Limb (tissue), 2 donors: ENCODE results near the gene MIOX.
A peak's percentile ranks its signal among the peaks of the same experiment; 100 is the strongest.
"Not testable (repeated sequence)": the region's sequence is repeated elsewhere in the genome, so short reads cannot be mapped to it uniquely, and the experiment has no call there.

Experiments used
- DNase-seq, 2 donors: peaks; one replicate each; pipeline ENCODE4 v3.0.0-alpha.2; 2016; ENCODE audit errors: extremely low spot score in 2 of 2

Gene MIOX

DNA sequence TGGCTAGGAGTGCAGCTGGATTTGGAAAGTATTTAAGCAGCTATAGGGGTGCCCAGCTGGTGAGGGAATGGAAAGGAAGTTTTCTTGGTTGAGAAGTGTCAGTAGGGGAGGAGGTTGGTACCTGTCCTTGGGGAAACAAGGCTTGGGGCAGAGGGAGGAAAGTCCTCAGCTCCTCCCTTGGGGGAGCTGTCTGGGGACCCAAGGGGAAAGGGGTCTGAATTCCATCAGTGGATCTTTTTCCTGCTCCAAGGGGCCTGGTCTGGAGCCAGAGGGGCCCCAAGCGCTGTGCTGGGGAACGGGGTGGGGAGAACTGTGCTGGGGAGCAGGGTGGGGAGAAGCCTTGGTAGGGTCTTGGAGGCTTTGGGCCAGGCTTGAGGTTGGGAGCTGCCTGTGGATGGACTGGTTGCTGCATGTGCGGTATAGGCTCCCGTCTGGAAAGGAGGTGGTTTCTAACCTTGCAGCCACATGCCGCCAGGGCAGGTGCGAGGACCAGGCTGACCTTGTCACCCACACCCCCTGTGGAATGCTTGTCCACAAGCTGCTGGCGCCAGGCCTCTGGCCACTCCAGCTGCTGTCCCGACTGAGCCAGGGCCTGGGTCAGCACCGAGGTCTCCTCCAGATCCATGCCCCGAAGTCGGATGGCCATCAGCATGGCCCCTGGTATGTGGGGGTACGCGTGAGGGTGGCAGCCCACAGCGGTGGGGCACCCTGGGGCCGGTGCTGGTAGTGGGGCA is 42.2 kb downstream of the MIOX start:
- no peak for DNase-seq

GRCh38 chr22:50529416-50529896 is 42.8 kb downstream of the MIOX start:
- DNase-seq = peak in 1 of 2 donors; percentile 56

DNA sequence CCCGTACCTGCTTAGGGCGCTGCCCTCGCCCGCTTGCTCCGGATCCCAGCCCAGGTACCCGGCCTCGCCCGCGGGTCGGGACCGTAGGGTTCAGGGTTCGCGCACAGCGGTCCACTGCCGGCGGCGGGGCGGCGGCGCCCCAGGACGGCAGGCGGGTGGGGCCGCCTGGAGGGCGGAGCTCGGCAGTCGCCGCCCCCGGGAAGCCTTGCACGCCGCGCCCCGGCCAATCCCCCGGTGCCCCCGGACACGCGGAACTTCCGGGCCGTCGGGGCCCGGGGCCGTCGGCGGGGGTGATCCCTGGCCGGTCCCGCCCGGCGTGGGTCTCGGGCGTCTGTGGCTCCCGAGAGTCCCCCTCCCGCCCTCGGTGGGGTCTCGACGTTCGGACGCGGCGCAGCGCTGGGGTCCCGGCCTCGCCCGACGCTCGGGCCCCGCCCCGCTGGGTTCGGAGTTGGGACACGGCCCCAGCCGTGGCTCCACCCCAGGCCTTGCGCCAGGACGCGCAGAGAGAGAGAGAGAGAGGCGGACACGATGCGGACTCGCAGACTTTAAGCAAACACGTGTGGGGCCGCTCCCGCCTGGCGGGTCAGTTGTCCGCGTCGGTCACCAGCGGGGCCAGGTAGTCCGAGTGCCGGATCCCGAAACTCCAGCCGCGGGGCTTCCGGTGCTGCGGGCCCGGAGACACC is 43.4 kb downstream of the MIOX start, which contains the start of gene TYMP:
Gene TYMP, minus strand, starts transcription at position 116 of the 683 bp plus-strand sequence. CDS start 303 bp downstream, outside the sequence.
- DNase-seq = peak; percentile 49 to 66

GRCh38 chr22:50530580-50530876 is 43.9 kb downstream of the MIOX start:
- no peak for DNase-seq

DNA sequence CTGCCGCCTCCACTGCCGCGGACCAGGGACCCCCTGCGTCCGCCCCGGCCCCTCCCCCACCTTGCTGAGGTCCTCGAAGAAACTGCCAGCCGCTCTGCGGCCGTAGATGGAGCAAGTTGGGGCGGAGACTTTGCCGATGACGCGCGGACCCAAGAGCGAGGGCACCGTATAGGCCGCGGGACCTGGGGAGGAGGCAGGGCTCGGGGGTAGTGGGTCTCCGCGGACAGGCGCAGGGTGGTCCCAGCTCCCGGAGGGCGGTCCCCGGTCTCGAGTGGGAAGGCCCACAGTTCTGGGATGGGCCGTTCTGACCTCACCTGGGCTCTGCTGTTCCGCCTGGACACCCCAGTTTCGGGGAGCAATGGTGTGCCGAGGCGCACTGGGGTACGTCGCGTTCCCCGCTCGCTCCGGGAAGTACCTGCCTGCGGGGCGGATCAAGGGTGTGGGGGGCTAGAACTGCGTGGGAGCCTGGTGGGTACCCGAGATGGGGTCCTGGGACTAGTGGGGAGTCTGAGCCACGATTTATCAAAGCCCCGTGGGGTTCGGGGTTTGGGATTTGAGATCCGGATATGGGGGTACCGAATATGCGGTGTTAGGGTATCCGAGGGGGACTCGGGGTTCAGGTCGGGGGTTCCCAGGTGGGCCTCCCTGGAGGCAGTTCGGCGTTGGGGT is 44.4 kb downstream of the MIOX start:
- DNase-seq = peak in 1 of 2 donors; percentile 75

GRCh38 chr22:50531546-50531961 is 44.9 kb downstream of the MIOX start:
- peak in 1 of 2 donors; percentile 61 for DNase-seq

DNA sequence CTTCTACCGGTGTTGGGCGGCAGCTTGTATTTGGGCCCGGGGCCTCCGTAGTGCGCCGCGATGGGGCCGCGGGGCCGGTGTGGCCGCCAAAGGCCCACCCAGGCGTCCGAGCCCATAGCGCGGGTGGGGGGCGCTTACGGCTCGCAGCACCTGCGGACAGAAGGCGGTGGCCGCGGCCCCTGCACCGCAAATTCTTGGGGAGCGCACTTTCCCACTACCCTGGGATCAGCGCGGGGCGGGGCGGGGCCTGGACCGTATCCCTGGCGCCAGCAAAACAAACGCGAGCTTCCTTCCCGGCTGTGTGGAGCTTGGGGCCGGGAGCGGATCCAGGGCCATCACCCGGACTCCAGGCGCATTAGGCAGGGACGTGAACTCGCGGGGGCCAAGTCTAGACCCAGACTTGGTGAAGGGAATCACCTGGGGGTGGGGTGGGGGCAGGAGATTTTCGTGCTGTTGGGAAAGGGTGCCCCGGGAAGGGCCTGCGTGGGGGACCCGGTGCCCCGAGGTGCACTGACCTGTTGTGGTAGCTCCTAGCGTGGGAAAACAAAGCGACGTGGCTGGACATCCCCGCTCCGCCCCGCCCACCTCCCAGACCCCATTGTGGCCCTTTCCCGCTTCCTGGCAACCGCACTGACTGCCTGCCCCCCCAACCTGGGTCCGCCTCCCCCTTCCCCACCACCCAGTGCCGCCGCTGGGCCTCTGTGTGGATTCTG is 45.5 kb downstream of the MIOX start:
- peak in 1 of 2 donors; percentile 78 for DNase-seq

DNA sequence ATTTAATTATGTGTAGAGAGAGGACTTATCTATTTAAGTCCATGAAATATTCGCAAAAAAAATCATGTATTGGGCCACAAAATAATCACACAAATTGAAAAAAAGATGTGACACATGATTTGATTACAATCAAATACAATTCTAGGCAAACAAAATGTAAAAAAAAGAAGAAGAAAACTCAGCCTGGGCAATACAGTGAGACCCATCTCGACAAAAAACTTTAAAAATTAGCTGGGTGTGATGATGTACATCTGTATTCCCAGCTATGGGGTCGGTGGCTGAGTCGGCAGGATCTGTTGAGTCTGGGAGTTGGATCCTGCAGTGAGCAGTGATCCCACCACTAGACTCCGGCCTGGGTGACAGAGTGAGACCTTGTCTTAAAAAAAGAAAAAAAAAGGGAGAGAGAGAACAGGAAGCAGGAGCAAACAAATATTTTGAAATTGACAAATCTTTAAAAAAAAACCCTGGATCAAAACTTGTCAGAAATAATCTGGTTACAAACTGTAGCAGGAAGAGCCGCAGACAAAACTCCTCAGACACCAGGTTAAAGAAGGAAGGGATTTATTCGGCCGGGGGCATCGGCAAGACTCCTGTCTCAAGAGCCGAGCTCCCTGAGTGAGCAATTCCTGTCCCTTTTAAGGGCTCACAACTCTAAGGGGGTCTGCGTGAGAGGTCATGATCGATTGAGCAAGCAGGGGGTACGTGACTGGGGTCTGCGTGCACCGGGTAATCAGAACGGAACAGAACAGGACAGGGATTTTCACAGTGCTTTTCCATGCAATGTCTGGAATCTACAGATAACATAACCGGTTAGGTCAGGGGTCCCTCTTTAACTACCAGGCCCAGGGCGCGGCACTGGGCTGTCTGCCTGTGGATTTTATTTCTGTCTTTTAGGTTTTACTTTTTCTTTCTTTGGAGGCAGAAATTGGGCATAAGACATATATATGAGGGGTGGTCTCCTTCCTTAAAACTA is 46.5 kb downstream of the MIOX start:
- DNase-seq = no peak

DNA sequence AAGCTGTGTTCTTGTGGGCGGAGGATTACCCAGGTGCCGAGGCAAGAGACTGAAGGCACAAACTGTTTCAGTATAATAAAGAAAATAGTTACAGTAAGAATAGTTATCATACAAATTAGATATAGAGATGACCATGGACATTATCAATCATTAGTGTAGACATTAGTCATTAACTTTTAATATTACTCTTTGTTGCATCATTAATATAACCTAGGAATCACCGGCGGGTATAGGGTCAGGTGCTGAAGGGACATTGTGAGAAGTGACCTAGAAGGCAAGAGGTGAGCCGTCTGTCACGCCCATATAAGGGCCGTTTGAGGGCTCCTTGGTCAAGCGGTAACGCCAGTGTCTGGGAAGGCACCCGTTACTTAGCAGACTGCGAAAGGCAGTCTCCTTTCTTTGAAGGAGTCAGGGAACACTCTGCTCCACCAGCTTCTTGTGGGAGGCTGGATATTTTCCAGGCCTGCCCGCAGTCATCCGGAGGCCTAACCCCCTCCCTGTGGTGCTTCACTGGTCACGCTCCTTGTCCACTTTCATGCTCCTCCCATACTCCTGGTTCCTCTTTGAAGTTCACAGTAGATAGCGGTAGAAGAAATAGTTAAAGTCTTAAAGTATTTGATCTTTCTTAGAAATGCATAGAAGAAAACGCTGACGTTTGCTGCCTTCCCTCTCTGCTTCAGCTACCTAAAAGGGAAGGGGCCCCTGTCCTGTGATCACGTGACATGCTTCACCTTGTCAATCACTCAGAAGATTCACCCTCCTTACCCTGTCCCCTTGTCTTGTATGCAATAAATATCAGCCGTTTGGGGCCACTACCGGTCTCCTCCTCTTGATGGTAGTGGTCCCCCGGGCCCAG is 47.4 kb downstream of the MIOX start:
- not testable (repeated sequence) for DNase-seq

- DNase-seq = no peak
These were observed 48.5 kb downstream of the MIOX start for GRCh38 chr22:50535113-50535512.

- DNase-seq = no peak
These were observed 49.6 kb downstream of the MIOX start for GRCh38 chr22:50536226-50536625.

- DNase-seq = no peak
These were observed 51.1 kb downstream of the MIOX start for GRCh38 chr22:50537765-50538164.
